Peyer's patch (tissue), 4 donors: ENCODE measurements around the gene DBX2.

Experiments
- POLR2A ChIP-seq, 2 donors: fragments of 450-650 bp; IDR thresholded peaks; one replicate each; pipeline ENCODE4 v1.5.1; 2017; ENCODE audit warnings: antibody characterized with exemption in 2 of 2, mild to moderate bottlenecking in 2 of 2, moderate library complexity in 2 of 2
- TF ChIP-seq, protein P1 (sequence below), 6 experiments: fragments of 450-650 bp in 4 of 6; fragments of 200-600 bp in 2 of 6; sonication (generic) in 1 of 6; IDR thresholded peaks; one replicate each; pipeline ENCODE4 v1.5.1; 2017 to 2019; ENCODE audit warnings: antibody characterized with exemption in 6 of 6, mild to moderate bottlenecking in 3 of 6, moderate library complexity in 1 of 6

DNA sequence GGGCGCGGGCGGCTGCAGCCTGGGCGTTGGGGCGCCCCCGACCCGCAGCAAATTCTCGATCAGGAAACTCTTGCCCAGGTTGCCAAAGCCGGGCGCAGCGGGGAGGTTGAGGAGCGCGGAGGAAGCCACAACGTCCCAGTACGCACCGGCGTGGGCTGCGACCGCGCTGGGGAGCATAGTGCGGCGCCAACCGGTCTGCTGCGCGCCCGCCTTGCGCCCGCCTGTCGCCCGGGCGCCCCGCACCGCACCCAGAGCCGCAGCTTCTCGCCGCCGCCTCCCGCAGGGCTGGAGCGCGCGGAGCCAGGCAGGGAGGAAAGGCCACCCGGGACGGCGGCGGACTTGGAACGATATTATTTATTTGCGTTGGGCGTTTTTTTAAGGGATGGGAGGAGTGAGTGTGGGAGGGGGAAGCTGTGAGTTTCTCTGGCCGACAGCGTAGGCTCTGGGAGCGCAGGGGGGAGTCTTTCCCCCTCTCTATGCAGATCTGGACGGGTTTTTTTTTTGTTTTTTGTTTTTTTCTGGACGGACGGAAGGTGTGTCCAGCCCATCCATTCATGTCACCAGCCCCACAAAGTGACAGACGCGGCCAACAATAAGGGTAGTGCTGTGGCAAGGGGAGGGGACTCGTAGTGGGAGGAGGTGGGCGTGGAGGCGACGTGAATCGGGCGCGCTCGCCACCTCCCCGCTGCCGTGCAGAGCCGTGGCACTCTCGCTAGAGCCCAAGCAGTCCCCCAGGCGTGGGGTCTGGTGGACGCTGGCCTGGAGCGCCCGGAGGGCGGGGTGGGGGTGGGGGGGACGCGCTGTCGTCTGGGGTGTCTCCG is at the start of gene DBX2:
- TF ChIP-seq, protein P1, sequence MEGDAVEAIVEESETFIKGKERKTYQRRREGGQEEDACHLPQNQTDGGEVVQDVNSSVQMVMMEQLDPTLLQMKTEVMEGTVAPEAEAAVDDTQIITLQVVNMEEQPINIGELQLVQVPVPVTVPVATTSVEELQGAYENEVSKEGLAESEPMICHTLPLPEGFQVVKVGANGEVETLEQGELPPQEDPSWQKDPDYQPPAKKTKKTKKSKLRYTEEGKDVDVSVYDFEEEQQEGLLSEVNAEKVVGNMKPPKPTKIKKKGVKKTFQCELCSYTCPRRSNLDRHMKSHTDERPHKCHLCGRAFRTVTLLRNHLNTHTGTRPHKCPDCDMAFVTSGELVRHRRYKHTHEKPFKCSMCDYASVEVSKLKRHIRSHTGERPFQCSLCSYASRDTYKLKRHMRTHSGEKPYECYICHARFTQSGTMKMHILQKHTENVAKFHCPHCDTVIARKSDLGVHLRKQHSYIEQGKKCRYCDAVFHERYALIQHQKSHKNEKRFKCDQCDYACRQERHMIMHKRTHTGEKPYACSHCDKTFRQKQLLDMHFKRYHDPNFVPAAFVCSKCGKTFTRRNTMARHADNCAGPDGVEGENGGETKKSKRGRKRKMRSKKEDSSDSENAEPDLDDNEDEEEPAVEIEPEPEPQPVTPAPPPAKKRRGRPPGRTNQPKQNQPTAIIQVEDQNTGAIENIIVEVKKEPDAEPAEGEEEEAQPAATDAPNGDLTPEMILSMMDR (IDR thresholded peaks at IDR 0.05) = no peak
- no peak for TF ChIP-seq POLR2A (IDR thresholded peaks at IDR 0.05)
